ENCODE measurements around the gene ENDOU.
A peak's percentile ranks its signal among the peaks of the same experiment; 100 is the strongest.
"Not testable (repeated sequence)": the region's sequence is repeated elsewhere in the genome, so short reads cannot be mapped to it uniquely, and the experiment has no call there.

The ENDOU gene

GRCh38 chr12:47686645-47687240, 38.5 kb downstream of the ENDOU start:
- Histone ChIP-seq H3K27ac (replicated peaks; ENCODE audit: low read length) (no peak overlapping the region), H2BK120ac (ENCODE audit: low read depth, low read length) (no peak overlapping the region), H2BK12ac (ENCODE audit: low read length) (no peak overlapping the region), H3K9ac (ENCODE audit: low read depth, low read length, poor library complexity) (no peak overlapping the region), H3K18ac (ENCODE audit: low read length) (no peak overlapping the region), H3K27me3 (ENCODE audit: control insufficient read depth in 3 of 3, insufficient read depth in 3 of 3, low read depth in 1 of 3, low read length in 3 of 3) (no peaks in the 10 kb centered on the region), H3K36me3 (replicated peaks in 1 of 2; ENCODE audit: control insufficient read depth in 2 of 2, insufficient read depth in 2 of 2, low read length in 2 of 2) (peaks cover 10 to 94% of the 10 kb centered on the region in 2 donors), H3K4me3 (ENCODE audit: low read length in 2 of 2) (no peak overlapping the region), H3K9me3 (replicated peaks in 1 of 2; ENCODE audit: control insufficient read depth in 2 of 2, insufficient read depth in 1 of 2, low read depth in 1 of 2, low read length in 2 of 2) (no peaks in the 10 kb centered on the region), H2BK15ac (ENCODE audit: low read length) (no peak overlapping the region), H3K23ac (ENCODE audit: low read depth, low read length, poor library complexity) (no peak overlapping the region), H2AK5ac (ENCODE audit: low read depth, low read length) (no peak overlapping the region), H3K4me1 (ENCODE audit: control insufficient read depth in 2 of 2, insufficient read depth in 1 of 2, low read depth in 1 of 2, low read length in 2 of 2) (no peaks in the 10 kb centered on the region), H3K4ac (ENCODE audit: low read length) (no peak overlapping the region), H3K14ac (ENCODE audit: low read length) (no peak overlapping the region), H3K4me2 (ENCODE audit: insufficient read depth, low read length, poor library complexity, severe bottlenecking) (no peak overlapping the region), H3K79me1 (ENCODE audit: low read depth, low read length) (no peaks in the 10 kb centered on the region), H2AFZ (ENCODE audit: low read length) (no peak overlapping the region), H4K8ac (ENCODE audit: low read depth, low read length) (no peak overlapping the region), H2BK5ac (ENCODE audit: low read length) (no peak overlapping the region), H4K91ac (ENCODE audit: low read depth, low read length, poor library complexity) (no peak overlapping the region)
- WGBS, 2 donors (ENCODE audit: extremely low coverage in 2 of 2, insufficient read length in 2 of 2, insufficient replicate concordance in 1 of 2), result 100% methylated on average over 1 of the region's 4 CpGs; no CpG with 5 or more reads in 1 of the 2 donors
- peak; percentile 11 for DNase-seq (ENCODE audit: low spot score)

- no peak for DNase-seq (ENCODE audit: low spot score)
- H2AFZ ChIP-seq (ENCODE audit: low read length), result no peak overlapping the region
- no peak overlapping the region for H2BK120ac ChIP-seq (ENCODE audit: low read depth, low read length)
- H2BK15ac ChIP-seq (ENCODE audit: low read length), result no peak overlapping the region
- H2BK12ac ChIP-seq (ENCODE audit: low read length), result no peak overlapping the region
- H3K4me3 ChIP-seq (ENCODE audit: low read length in 2 of 2), result no peak overlapping the region
- no peak overlapping the region for H4K8ac ChIP-seq (ENCODE audit: low read depth, low read length)
- H3K27me3 ChIP-seq (ENCODE audit: control insufficient read depth in 3 of 3, insufficient read depth in 3 of 3, low read depth in 1 of 3, low read length in 3 of 3), result no peaks in the 10 kb centered on the region
- H3K14ac ChIP-seq (ENCODE audit: low read length), result no peak overlapping the region
- H2AK5ac ChIP-seq (ENCODE audit: low read depth, low read length), result no peak overlapping the region
- WGBS, 2 donors (ENCODE audit: extremely low coverage in 2 of 2, insufficient read length in 2 of 2, insufficient replicate concordance in 1 of 2), result no CpG with 5 or more reads among the region's 2 CpGs
- H2BK5ac ChIP-seq (ENCODE audit: low read length), result no peak overlapping the region
- peaks cover 3 to 74% of the 10 kb centered on the region in 2 donors for H3K36me3 ChIP-seq (replicated peaks in 1 of 2; ENCODE audit: control insufficient read depth in 2 of 2, insufficient read depth in 2 of 2, low read length in 2 of 2)
- H3K9ac ChIP-seq (ENCODE audit: low read depth, low read length, poor library complexity), result no peak overlapping the region
- H3K9me3 ChIP-seq (replicated peaks in 1 of 2; ENCODE audit: control insufficient read depth in 2 of 2, insufficient read depth in 1 of 2, low read depth in 1 of 2, low read length in 2 of 2), result peaks cover 0 to 7% of the 10 kb centered on the region in 2 donors
- H3K79me1 ChIP-seq (ENCODE audit: low read depth, low read length), result no peaks in the 10 kb centered on the region
- H3K23ac ChIP-seq (ENCODE audit: low read depth, low read length, poor library complexity), result no peak overlapping the region
- H3K4ac ChIP-seq (ENCODE audit: low read length), result no peak overlapping the region
- no peak overlapping the region for H3K18ac ChIP-seq (ENCODE audit: low read length)
- no peak overlapping the region for H3K4me2 ChIP-seq (ENCODE audit: insufficient read depth, low read length, poor library complexity, severe bottlenecking)
- no peak overlapping the region for H3K27ac ChIP-seq (replicated peaks; ENCODE audit: low read length)
- H3K4me1 ChIP-seq (ENCODE audit: control insufficient read depth in 2 of 2, insufficient read depth in 1 of 2, low read depth in 1 of 2, low read length in 2 of 2), result no peaks in the 10 kb centered on the region
- no peak overlapping the region for H4K91ac ChIP-seq (ENCODE audit: low read depth, low read length, poor library complexity)
Measured at GRCh38 chr12:47679785-47680184, 45.5 kb downstream of the ENDOU start.

GRCh38 chr12:47672068-47672467, 53.2 kb downstream of the ENDOU start:
- no peak for DNase-seq (ENCODE audit: low spot score)
- Histone ChIP-seq H3K27ac (replicated peaks; ENCODE audit: low read length) (no peak overlapping the region), H3K27me3 (ENCODE audit: control insufficient read depth in 3 of 3, insufficient read depth in 3 of 3, low read depth in 1 of 3, low read length in 3 of 3) (no peaks in the 10 kb centered on the region), H3K18ac (ENCODE audit: low read length) (no peak overlapping the region), H3K36me3 (replicated peaks in 1 of 2; ENCODE audit: control insufficient read depth in 2 of 2, insufficient read depth in 2 of 2, low read length in 2 of 2) (peaks cover 2 to 84% of the 10 kb centered on the region in 2 donors), H4K8ac (ENCODE audit: low read depth, low read length) (no peak overlapping the region), H2AK5ac (ENCODE audit: low read depth, low read length) (no peak overlapping the region), H3K23ac (ENCODE audit: low read depth, low read length, poor library complexity) (no peak overlapping the region), H3K79me1 (ENCODE audit: low read depth, low read length) (no peaks in the 10 kb centered on the region), H3K4me3 (ENCODE audit: low read length in 2 of 2) (no peak overlapping the region), H2BK120ac (ENCODE audit: low read depth, low read length) (no peak overlapping the region), H3K9me3 (replicated peaks in 1 of 2; ENCODE audit: control insufficient read depth in 2 of 2, insufficient read depth in 1 of 2, low read depth in 1 of 2, low read length in 2 of 2) (no peaks in the 10 kb centered on the region), H3K9ac (ENCODE audit: low read depth, low read length, poor library complexity) (no peak overlapping the region), H3K4ac (ENCODE audit: low read length) (no peak overlapping the region), H2BK15ac (ENCODE audit: low read length) (no peak overlapping the region), H4K91ac (ENCODE audit: low read depth, low read length, poor library complexity) (no peak overlapping the region), H3K14ac (ENCODE audit: low read length) (no peak overlapping the region), H2BK5ac (ENCODE audit: low read length) (no peak overlapping the region), H3K4me2 (ENCODE audit: insufficient read depth, low read length, poor library complexity, severe bottlenecking) (no peak overlapping the region), H2AFZ (ENCODE audit: low read length) (no peak overlapping the region), H2BK12ac (ENCODE audit: low read length) (no peak overlapping the region), H3K4me1 (ENCODE audit: control insufficient read depth in 2 of 2, insufficient read depth in 1 of 2, low read depth in 1 of 2, low read length in 2 of 2) (no peaks in the 10 kb centered on the region)
- WGBS, 2 donors (ENCODE audit: extremely low coverage in 2 of 2, insufficient read length in 2 of 2, insufficient replicate concordance in 1 of 2), result no CpG with 5 or more reads among the region's 2 CpGs

- not testable (repeated sequence) for H3K9me3 ChIP-seq (replicated peaks in 1 of 2; ENCODE audit: control insufficient read depth in 2 of 2, insufficient read depth in 1 of 2, low read depth in 1 of 2, low read length in 2 of 2); H3K4me3 ChIP-seq (ENCODE audit: low read length in 2 of 2); DNase-seq (ENCODE audit: low spot score); H3K4me2 ChIP-seq (ENCODE audit: insufficient read depth, low read length, poor library complexity, severe bottlenecking); H2BK12ac ChIP-seq (ENCODE audit: low read length); H3K23ac ChIP-seq (ENCODE audit: low read depth, low read length, poor library complexity); H3K9ac ChIP-seq (ENCODE audit: low read depth, low read length, poor library complexity); H3K27ac ChIP-seq (replicated peaks; ENCODE audit: low read length); H2BK15ac ChIP-seq (ENCODE audit: low read length); H3K4me1 ChIP-seq (ENCODE audit: control insufficient read depth in 2 of 2, insufficient read depth in 1 of 2, low read depth in 1 of 2, low read length in 2 of 2); H2BK120ac ChIP-seq (ENCODE audit: low read depth, low read length); H3K79me1 ChIP-seq (ENCODE audit: low read depth, low read length); H3K14ac ChIP-seq (ENCODE audit: low read length); H3K18ac ChIP-seq (ENCODE audit: low read length); H3K27me3 ChIP-seq (ENCODE audit: control insufficient read depth in 3 of 3, insufficient read depth in 3 of 3, low read depth in 1 of 3, low read length in 3 of 3); H2AFZ ChIP-seq (ENCODE audit: low read length); H2BK5ac ChIP-seq (ENCODE audit: low read length); H3K4ac ChIP-seq (ENCODE audit: low read length); H2AK5ac ChIP-seq (ENCODE audit: low read depth, low read length); H4K91ac ChIP-seq (ENCODE audit: low read depth, low read length, poor library complexity); H4K8ac ChIP-seq (ENCODE audit: low read depth, low read length)
- WGBS, 2 donors (ENCODE audit: extremely low coverage in 2 of 2, insufficient read length in 2 of 2, insufficient replicate concordance in 1 of 2), result no CpG with 5 or more reads among the region's 6 CpGs
- peaks cover 12 to 98% of the 10 kb centered on the region in 2 donors for H3K36me3 ChIP-seq (replicated peaks in 1 of 2; ENCODE audit: control insufficient read depth in 2 of 2, insufficient read depth in 2 of 2, low read length in 2 of 2)
Measured at GRCh38 chr12:47667935-47668334, 57.4 kb downstream of the ENDOU start.
